ENCODE measurements around the gene RUSC2.

The RUSC2 gene, protein sequence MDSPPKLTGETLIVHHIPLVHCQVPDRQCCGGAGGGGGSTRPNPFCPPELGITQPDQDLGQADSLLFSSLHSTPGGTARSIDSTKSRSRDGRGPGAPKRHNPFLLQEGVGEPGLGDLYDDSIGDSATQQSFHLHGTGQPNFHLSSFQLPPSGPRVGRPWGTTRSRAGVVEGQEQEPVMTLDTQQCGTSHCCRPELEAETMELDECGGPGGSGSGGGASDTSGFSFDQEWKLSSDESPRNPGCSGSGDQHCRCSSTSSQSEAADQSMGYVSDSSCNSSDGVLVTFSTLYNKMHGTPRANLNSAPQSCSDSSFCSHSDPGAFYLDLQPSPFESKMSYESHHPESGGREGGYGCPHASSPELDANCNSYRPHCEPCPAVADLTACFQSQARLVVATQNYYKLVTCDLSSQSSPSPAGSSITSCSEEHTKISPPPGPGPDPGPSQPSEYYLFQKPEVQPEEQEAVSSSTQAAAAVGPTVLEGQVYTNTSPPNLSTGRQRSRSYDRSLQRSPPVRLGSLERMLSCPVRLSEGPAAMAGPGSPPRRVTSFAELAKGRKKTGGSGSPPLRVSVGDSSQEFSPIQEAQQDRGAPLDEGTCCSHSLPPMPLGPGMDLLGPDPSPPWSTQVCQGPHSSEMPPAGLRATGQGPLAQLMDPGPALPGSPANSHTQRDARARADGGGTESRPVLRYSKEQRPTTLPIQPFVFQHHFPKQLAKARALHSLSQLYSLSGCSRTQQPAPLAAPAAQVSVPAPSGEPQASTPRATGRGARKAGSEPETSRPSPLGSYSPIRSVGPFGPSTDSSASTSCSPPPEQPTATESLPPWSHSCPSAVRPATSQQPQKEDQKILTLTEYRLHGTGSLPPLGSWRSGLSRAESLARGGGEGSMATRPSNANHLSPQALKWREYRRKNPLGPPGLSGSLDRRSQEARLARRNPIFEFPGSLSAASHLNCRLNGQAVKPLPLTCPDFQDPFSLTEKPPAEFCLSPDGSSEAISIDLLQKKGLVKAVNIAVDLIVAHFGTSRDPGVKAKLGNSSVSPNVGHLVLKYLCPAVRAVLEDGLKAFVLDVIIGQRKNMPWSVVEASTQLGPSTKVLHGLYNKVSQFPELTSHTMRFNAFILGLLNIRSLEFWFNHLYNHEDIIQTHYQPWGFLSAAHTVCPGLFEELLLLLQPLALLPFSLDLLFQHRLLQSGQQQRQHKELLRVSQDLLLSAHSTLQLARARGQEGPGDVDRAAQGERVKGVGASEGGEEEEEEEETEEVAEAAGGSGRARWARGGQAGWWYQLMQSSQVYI (N-terminal part only)

DNA sequence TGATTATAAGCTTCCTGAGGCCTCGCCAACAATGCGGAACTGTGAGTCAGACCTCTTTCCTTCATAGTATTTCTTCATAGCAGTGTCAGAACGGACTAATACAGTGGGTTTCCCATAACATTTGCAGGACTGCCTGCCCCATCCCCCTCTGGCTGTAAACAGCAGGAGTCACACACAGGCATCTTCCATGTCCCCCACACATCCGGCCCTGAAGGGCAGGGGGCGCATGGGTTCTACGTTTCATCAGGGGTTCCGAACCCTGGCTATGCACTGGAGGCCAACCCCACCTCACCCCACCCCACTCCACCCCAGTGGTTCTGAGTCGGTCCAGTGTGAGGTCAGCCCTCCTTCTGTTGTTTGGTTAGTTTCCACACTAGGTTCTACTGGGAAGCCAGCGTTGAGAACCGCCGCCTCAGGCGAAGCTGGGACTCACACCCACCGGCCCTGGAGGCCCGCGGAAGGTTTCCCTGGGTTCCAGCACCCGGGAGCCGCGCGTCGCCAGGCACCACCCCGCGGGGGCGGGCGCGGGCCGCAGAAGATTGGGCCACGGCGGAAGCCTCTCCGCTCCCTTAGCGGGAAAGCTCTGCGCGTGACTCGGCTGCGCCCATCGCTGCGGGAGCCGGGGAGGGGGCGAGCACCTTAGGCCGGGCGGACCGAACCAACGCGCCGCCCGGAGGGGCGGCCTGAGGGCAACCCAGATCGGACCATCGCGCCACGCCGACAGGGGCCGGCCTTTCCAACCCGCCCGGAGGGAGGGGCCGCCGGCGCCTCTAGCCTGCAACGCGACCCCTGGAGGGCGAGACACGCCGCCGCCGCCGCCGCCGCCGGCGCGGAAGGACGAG, at the start of gene RUSC2:
Gene RUSC2 (plus strand): TSS at position 799 of the 842 bp plus-strand sequence. CDS start 56,411 bp downstream, outside the sequence.
- DNase-seq (ENCODE audit: low spot score) = peak; percentile 84
- H3K27ac ChIP-seq = peak within 1 kb of the TSS; percentile 95
- ChIA-PET CTCF (interaction anchor here (0.6 to 1.6 kb wide), 7 partner anchors 14 to 495 kb away, joined by 3 to 12 read pairs (median 3); partner anchors contain the start of gene FANCG), POLR2A (ENCODE audit: low non-redundant PET) (no interaction called here)
- TF ChIP-seq CTCF (conservative IDR thresholded peaks at IDR 0.05; ENCODE audit: low read depth) = peak; percentile 74

DNA sequence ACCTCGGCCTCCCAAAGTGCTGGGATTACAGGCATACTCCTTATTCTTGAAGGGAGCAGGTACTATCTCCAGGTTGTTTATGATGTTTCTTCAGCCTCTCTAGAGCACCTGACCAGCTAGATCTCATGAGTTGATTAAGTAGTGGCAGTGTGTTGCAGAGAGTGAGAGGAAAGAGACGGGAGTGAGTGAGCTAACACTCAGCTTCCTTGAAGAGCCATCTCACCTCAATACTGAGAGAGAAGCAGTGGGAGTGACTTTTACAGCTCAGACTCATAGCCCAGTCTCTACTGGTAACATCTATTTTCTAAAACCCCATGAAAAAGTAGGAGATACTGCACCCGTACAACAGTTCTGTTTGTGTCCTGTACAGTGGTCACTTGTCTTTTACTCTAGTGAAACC, 43.9 kb upstream of the RUSC2 start:
- no peak overlapping the region for H3K27ac ChIP-seq
- CTCF ChIA-PET = interaction anchor here (0.7 kb wide), 1 partner anchor 13 kb away, joined by 4 read pairs; no protein-coding TSS in a partner anchor
- POLR2A ChIA-PET (ENCODE audit: low non-redundant PET) = no interaction called here
- no peak for TF ChIP-seq CTCF (conservative IDR thresholded peaks at IDR 0.05; ENCODE audit: low read depth)
- no peak for DNase-seq (ENCODE audit: low spot score)

GRCh38 chr9:35448496-35448895, 41.4 kb upstream of the RUSC2 start:
- CTCF ChIA-PET = interaction anchor here (0.6 kb wide), 1 partner anchor 17 kb away, joined by 3 read pairs; no protein-coding TSS in a partner anchor
- POLR2A ChIA-PET (ENCODE audit: low non-redundant PET) = no interaction called here

DNA sequence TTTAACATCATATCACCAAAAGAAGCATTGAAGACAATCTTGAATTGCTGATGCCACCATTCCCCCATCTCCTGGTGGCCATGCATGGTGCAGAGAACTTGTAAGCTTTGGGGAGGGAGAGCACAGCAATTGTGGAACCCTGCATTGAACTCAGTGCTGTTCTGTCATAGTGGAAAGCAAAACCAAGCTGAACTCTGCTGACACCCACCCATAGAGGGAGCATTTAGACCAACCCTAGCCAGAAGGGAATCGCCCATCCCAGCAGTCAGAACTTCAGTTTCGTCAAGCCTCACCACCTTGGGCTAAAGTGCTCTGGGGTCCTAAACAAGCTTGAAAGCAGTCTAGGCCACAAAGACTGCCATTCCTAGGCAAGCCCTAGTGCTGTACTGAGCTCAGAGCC, 37.4 kb upstream of the RUSC2 start:
- DNase-seq (ENCODE audit: low spot score) = no peak
- TF ChIP-seq CTCF (conservative IDR thresholded peaks at IDR 0.05; ENCODE audit: low read depth) = no peak
- ChIA-PET POLR2A (ENCODE audit: low non-redundant PET) (no interaction called here), CTCF (interaction anchor here (0.6 to 0.7 kb wide), 2 partner anchors 125 to 1751 kb away, joined by 3 to 4 read pairs; no protein-coding TSS in a partner anchor)
- H3K27ac ChIP-seq = no peak overlapping the region

More at GRCh38 chr9:35448496-35448895, 41.4 kb upstream of the RUSC2 start:
- no peak for DNase-seq (ENCODE audit: low spot score)
- no peak overlapping the region for H3K27ac ChIP-seq
- no peak for TF ChIP-seq CTCF (conservative IDR thresholded peaks at IDR 0.05; ENCODE audit: low read depth)

GRCh38 chr9:35453786-35454185, 36.1 kb upstream of the RUSC2 start:
- no peak for DNase-seq (ENCODE audit: low spot score)
- ChIA-PET CTCF (no interaction called here), POLR2A (ENCODE audit: low non-redundant PET) (no interaction called here)
- no peak overlapping the region for H3K27ac ChIP-seq
- no peak for TF ChIP-seq CTCF (conservative IDR thresholded peaks at IDR 0.05; ENCODE audit: low read depth)

All from RWPE1 (cell line).